ENCODE data around the gene AKR1C3. TPM values are rescaled to one million over a fixed set of nuclear protein-coding genes. Genes with fewer than 3 reads are reported as not detected.
A peak's percentile ranks its signal among the peaks of the same experiment; 100 is the strongest.
"Not testable (repeated sequence)": the region's sequence is repeated elsewhere in the genome, so short reads cannot be mapped to it uniquely, and the experiment has no call there.

The AKR1C3 gene
- total RNA-seq, 6 donors from 2014 or later, result 39.8 to 136 (median 96.0) TPM

- DNase-seq (no peak), ATAC-seq (ENCODE audit: low FRiP score in 2 of 2) (no peak)
- WGBS, 2 donors, result 89 to 91% methylated on average over 2 of the region's 2 CpGs
- Histone ChIP-seq H3K4me1 (peaks cover 0 to 4% (median 1%) of the 10 kb centered on the region in 4 donors), H3K9me3 (no peaks in the 10 kb centered on the region), H3K4me3 (peak overlapping the region in 3 of 4 donors; percentile 47 to 56 (median 52)), H3K36me3 (peaks cover 0 to 21% (median 9%) of the 10 kb centered on the region in 4 donors), H3K27me3 (no peaks in the 10 kb centered on the region), H3K27ac (peak overlapping the region in 3 of 4 donors; percentile 10 to 50 (median 36))
- TF ChIP-seq POLR2A (IDR thresholded peaks at IDR 0.05) (no peak), CTCF (IDR thresholded peaks at IDR 0.05) (no peak), POLR2AphosphoS5 (IDR thresholded peaks at IDR 0.05) (no peak), EP300 (IDR thresholded peaks at IDR 0.05) (no peak)
These were observed 1.9 kb downstream of the AKR1C3 start for GRCh38 chr10:5096108-5096507.

GRCh38 chr10:5102479-5102878, 8.3 kb downstream of the AKR1C3 start:
- not testable (repeated sequence) for ATAC-seq (ENCODE audit: low FRiP score in 2 of 2); H3K27ac ChIP-seq; DNase-seq; H3K4me3 ChIP-seq; H3K9me3 ChIP-seq; H3K4me1 ChIP-seq; H3K27me3 ChIP-seq
- WGBS, 2 donors, result 84 to 86% methylated on average over 3 of the region's 11 CpGs
- H3K36me3 ChIP-seq, result peaks cover 2 to 54% (median 21%) of the 10 kb centered on the region in 4 donors

- Histone ChIP-seq H3K27me3 (no peaks in the 10 kb centered on the region), H3K4me3 (no peak overlapping the region), H3K4me1 (no peaks in the 10 kb centered on the region), H3K27ac (no peak overlapping the region), H3K9me3 (no peaks in the 10 kb centered on the region), H3K36me3 (peaks cover 2 to 50% (median 21%) of the 10 kb centered on the region in 4 donors)
- DNase-seq (no peak), ATAC-seq (ENCODE audit: low FRiP score in 2 of 2) (no peak)
- TF ChIP-seq EP300 (IDR thresholded peaks at IDR 0.05), result no peak
- no peak for TF ChIP-seq POLR2A (IDR thresholded peaks at IDR 0.05)
- no peak for TF ChIP-seq POLR2AphosphoS5 (IDR thresholded peaks at IDR 0.05)
- TF ChIP-seq CTCF (IDR thresholded peaks at IDR 0.05), result no peak
- WGBS, 2 donors, result 74 to 83% methylated on average over 2 of the region's 2 CpGs
These were observed 9.3 kb downstream of the AKR1C3 start for GRCh38 chr10:5103481-5103880.

- Histone ChIP-seq H3K4me1 (no peaks in the 10 kb centered on the region), H3K9me3 (no peaks in the 10 kb centered on the region), H3K4me3 (no peak overlapping the region), H3K27ac (no peak overlapping the region), H3K36me3 (peaks cover 2 to 41% (median 12%) of the 10 kb centered on the region in 4 donors), H3K27me3 (no peaks in the 10 kb centered on the region)
- TF ChIP-seq POLR2AphosphoS5 (IDR thresholded peaks at IDR 0.05) (no peak), POLR2A (IDR thresholded peaks at IDR 0.05) (no peak), EP300 (IDR thresholded peaks at IDR 0.05) (no peak), CTCF (IDR thresholded peaks at IDR 0.05) (no peak)
- 86 to 100% methylated on average over 1 of the region's 1 CpG for WGBS, 2 donors
- no peak for DNase-seq
- no peak for ATAC-seq (ENCODE audit: low FRiP score in 2 of 2)
These were observed 11.4 kb downstream of the AKR1C3 start for GRCh38 chr10:5105626-5106025.

- no peak for DNase-seq
- WGBS, 2 donors, result 50 to 83% methylated on average over 1 of the region's 1 CpG
- Histone ChIP-seq H3K27ac (no peak overlapping the region), H3K9me3 (no peaks in the 10 kb centered on the region), H3K4me1 (no peaks in the 10 kb centered on the region), H3K4me3 (no peak overlapping the region), H3K36me3 (peaks cover 2 to 38% (median 12%) of the 10 kb centered on the region in 4 donors), H3K27me3 (no peaks in the 10 kb centered on the region)
- ATAC-seq (ENCODE audit: low FRiP score in 2 of 2), result no peak
- TF ChIP-seq POLR2A (IDR thresholded peaks at IDR 0.05), result no peak
These were observed 12.3 kb downstream of the AKR1C3 start for GRCh38 chr10:5106553-5106952.

- Histone ChIP-seq H3K4me3 (no peak overlapping the region), H3K27ac (no peak overlapping the region), H3K9me3 (no peaks in the 10 kb centered on the region), H3K4me1 (no peaks in the 10 kb centered on the region), H3K27me3 (no peaks in the 10 kb centered on the region), H3K36me3 (peaks cover 2 to 29% (median 10%) of the 10 kb centered on the region in 4 donors)
- DNase-seq, result no peak
- TF ChIP-seq EP300 (IDR thresholded peaks at IDR 0.05) (no peak), POLR2A (IDR thresholded peaks at IDR 0.05) (no peak), POLR2AphosphoS5 (IDR thresholded peaks at IDR 0.05) (no peak), CTCF (IDR thresholded peaks at IDR 0.05) (no peak)
- no peak for ATAC-seq (ENCODE audit: low FRiP score in 2 of 2)
- WGBS, 2 donors, result 59 to 72% methylated on average over 8 of the region's 8 CpGs
These were observed 13.8 kb downstream of the AKR1C3 start for GRCh38 chr10:5107860-5108526.

All from upper lobe of left lung (tissue), 6 donors.